IPS-20b (cell line): ENCODE results near the gene MAP2K2.

ENCODE experiments used
- H3K27ac ChIP-seq: one replicate; pipeline ENCODE4 v1.5.1; 2013; ENCODE audit warnings: low read length
- H3K27me3 ChIP-seq: 2 replicates; pipeline ENCODE4 v1.6.1; 2013; ENCODE audit warnings: mild to moderate bottlenecking, low read length, inconsistent platforms; ENCODE audit not compliant: insufficient read depth
- H3K36me3 ChIP-seq: 2 replicates; pipeline ENCODE4 v1.6.1; 2013; ENCODE audit warnings: low read depth, mild to moderate bottlenecking, inconsistent platforms, low read length, moderate library complexity; ENCODE audit not compliant: insufficient read depth
- H3K4me1 ChIP-seq: 2 replicates; pipeline ENCODE4 v1.6.1; 2013; ENCODE audit warnings: mild to moderate bottlenecking, control low read depth, inconsistent platforms, low read length, moderate library complexity; ENCODE audit not compliant: insufficient read depth
- H3K4me3 ChIP-seq: 2 replicates; pipeline ENCODE4 v1.5.1; 2013; ENCODE audit warnings: mild to moderate bottlenecking, low read length, inconsistent platforms
- H3K9ac ChIP-seq: 2 replicates; pipeline ENCODE4 v1.6.1; 2013; ENCODE audit warnings: low read depth, mild to moderate bottlenecking, inconsistent platforms, low read length, moderate library complexity
- H3K9me3 ChIP-seq: 2 replicates; pipeline ENCODE4 v1.6.1; 2013; ENCODE audit warnings: mild to moderate bottlenecking, low read depth, low read length, inconsistent platforms; ENCODE audit not compliant: insufficient read depth

MAP2K2 gene

DNA sequence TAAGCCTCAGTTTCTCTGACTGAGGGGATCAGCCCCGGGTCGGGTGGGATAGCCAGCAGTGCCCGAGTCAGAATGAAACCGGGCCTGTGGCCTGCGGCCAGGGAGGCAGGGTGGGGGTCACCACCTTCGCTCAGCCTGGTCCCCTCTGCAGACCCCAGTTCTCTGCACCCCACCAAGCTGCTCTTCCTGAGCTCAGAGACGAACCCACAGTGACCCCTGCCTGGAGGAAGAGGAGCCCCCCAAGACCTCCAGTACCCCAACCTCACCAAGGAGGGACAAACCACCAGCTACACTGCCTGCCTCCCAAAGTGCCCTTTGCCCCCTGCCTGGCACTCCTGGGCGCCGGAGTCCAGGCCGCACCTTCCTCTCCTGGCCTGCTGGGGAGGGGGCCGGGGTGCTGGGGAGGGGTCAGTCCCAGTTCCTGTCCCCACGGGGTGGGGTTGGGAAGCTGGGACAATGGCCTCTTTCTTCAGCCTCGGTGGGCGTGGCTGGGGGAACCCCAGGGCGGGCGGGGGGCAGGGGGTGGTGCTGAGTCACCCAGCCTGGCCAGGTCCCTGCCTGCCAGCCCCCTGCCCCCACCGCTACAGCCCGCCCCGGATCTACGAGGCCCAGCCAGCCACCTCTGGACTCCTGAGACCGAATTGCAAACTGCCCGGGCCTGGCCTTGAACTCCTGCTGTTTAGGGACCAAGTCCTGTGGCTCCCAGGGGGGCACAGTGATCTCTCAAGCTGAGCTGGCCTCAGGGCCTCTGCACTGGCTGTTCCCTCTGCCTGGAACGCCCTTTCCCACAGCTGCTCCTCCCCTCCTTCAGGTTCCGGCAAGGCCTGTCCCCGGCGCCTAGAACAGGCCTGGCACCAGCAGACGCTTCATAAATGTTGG, 71.6 kb downstream of the MAP2K2 start:
- Histone ChIP-seq H3K9ac (no peak overlapping the region), H3K4me3 (no peak overlapping the region), H3K27ac (no peak overlapping the region), H3K36me3 (peaks cover 40% of the 10 kb centered on the region), H3K9me3 (no peaks in the 10 kb centered on the region), H3K27me3 (no peaks in the 10 kb centered on the region), H3K4me1 (no peaks in the 10 kb centered on the region)

DNA sequence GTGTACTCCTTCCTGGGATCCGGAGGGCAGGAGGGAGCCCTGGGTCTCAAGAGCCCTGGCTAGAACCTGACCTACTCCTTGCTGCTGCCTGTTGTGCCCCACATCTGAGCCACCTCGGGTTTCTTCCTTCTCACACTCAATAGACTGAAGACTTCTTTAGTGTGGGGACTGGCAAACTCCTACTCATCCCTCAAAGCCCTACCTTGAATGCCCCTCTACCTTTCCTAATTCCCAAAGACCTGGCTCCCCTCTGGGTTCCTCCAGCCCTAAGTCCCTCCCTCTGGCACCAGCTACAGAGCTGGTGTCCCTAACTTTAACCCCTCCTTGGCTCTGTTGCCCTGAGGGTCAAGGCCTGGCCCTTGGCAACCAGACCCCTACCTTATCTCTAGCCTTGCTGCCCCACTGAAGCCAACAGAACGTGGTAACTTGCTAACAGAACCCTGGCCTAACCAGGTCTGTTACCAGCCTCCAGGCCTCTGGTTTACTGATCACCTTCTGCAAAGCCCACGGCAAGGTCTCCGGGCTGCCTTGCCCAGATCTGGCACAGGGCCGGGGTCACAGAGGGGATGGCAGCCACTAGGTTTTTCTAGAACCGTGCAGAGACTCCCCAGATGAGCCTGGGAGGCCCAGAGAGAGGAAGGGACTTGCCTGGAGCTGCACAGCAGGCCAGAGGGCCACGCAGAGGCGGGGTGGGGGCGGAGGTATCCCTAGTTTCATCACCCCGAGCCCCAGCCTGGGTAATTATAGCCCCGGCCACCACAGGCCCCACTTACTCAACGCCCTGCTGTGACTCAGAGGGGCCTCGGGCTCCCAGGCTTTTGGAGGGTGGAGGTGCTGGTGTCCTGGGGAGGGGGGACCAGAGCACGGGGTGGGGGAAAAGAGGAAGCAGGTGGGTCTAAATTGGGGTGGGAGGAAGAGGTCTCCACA, 72.5 kb downstream of the MAP2K2 start:
- Histone ChIP-seq H3K4me3 (no peak overlapping the region), H3K36me3 (peaks cover 40% of the 10 kb centered on the region), H3K9ac (no peak overlapping the region)

DNA sequence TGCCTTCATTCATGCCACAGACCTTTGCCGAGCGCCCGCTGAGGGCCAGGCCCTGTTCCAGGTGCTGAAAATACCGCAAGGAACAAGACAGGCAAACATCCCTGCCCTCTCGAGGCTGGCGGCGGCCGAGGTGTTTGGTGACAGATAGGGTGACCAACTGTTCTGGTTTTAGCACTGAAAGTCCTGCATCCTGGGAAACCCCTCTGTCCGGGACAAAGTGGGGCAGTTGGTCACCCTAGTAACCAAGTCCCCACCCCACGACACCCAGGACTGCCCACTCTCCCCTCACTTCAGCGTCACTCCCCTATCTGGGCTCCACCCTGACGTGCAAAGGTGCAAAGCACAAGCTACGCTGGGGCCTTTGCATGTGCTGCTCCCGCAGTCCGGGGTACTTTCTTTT, 74.5 kb downstream of the MAP2K2 start:
- H3K9me3 ChIP-seq = no peaks in the 10 kb centered on the region

More for the DNA sequence above, 72.5 kb downstream of the MAP2K2 start:
- Histone ChIP-seq H3K9me3 (no peaks in the 10 kb centered on the region), H3K4me1 (no peaks in the 10 kb centered on the region), H3K27me3 (no peaks in the 10 kb centered on the region), H3K27ac (no peak overlapping the region)

DNA sequence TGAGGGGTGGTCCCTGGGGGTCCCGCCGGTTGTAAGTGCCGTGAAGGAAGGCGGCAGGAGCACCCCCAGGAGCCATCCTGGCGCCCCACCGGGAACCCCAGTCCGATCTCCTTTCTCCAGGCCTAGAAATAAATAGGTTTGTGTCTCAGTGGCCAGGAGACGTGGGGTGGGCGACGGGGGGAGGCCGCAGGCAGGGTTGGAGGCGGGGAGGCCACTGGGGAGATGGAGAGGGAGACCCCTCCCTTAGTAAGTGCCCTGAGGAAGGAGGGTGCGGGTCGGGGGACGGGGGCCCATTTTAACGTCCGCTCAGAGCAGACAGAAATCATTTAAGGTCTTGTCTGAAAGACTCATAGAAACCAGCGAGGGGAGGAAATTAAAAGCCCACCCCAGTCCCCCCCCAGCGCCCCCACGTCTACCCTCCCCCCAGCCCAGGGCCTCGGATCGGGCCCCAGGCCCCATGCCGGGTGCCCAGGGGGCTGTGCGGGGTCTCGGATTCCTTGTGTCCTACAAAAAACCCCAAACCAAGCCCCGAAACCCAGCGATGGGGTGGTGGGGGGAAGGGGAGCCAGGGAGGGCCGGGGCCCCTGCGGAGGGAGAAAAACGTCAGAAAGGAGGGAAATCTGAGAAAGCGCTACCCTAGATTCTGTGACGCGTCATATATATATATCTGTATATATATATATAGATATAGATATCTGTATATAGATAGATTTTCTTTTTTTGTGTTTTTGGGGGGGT, 76.8 kb downstream of the MAP2K2 start:
- Histone ChIP-seq H3K27ac (no peak overlapping the region), H3K4me1 (no peaks in the 10 kb centered on the region), H3K27me3 (no peaks in the 10 kb centered on the region), H3K9ac (no peak overlapping the region), H3K4me3 (no peak overlapping the region), H3K9me3 (no peaks in the 10 kb centered on the region), H3K36me3 (peaks cover 25% of the 10 kb centered on the region)

More for the DNA sequence above, 74.5 kb downstream of the MAP2K2 start:
- H3K4me3 ChIP-seq = no peak overlapping the region
- H3K4me1 ChIP-seq = no peaks in the 10 kb centered on the region
- H3K27me3 ChIP-seq = no peaks in the 10 kb centered on the region
- no peak overlapping the region for H3K9ac ChIP-seq
- H3K27ac ChIP-seq = no peak overlapping the region
- H3K36me3 ChIP-seq = peaks cover 40% of the 10 kb centered on the region

DNA sequence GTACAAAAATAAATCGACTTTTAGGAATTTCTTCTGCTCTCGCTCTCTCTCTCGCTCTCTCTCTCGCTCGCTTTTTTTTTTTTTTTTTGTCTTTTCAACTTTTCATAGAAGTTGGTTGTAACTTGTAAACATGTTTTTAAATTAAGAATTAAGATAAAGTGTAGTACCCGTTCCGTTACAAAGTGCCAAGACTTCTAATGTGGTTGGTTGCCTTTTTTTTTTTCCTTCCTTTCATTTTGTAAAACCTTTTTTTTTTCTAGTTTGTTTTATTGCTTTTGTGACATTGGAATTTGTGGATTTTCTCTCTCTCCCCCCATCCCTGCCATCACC, 77.6 kb downstream of the MAP2K2 start:
- Histone ChIP-seq H3K27ac (no peak overlapping the region), H3K27me3 (no peaks in the 10 kb centered on the region), H3K9me3 (no peaks in the 10 kb centered on the region), H3K9ac (no peak overlapping the region), H3K4me3 (no peak overlapping the region), H3K4me1 (no peaks in the 10 kb centered on the region), H3K36me3 (peaks cover 22% of the 10 kb centered on the region)

DNA sequence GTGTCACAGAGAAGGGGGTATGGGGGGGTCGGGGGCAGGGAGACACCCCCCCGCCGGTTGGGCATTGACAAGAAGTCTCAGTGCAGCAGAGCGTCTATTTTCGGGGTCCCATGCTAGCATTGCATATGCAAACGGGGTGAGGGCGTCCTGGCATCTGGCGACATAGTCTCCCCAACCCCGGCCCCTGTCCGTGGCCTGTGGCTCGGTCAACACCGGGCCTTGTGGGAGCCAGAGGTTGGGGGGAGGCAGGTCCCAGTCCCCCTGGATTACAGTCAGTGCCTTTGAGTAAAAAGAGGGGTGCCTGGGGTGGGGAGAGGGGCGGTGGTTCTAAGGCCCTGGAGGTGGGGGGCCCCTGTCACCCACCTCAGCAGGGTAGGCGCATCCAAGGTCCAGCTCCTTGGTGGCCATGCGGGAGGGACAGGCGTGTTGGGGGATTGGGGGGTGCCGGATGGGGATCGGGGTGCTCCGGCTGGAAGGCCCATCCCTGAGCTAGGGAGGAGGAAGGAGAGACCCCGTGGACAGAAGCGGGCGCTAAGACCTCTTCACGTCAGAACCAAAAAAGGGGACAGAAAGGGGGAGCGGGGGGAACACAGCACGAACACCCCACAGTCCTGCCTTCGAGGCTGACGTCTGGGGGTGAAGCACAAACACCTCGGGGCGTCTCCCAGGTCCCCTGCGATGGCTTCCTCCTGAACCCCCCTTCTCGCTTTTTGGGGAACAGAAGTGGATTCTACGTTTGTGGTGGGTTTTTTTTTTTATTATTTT, 78.1 kb downstream of the MAP2K2 start:
- H3K36me3 ChIP-seq = peaks cover 18% of the 10 kb centered on the region

DNA sequence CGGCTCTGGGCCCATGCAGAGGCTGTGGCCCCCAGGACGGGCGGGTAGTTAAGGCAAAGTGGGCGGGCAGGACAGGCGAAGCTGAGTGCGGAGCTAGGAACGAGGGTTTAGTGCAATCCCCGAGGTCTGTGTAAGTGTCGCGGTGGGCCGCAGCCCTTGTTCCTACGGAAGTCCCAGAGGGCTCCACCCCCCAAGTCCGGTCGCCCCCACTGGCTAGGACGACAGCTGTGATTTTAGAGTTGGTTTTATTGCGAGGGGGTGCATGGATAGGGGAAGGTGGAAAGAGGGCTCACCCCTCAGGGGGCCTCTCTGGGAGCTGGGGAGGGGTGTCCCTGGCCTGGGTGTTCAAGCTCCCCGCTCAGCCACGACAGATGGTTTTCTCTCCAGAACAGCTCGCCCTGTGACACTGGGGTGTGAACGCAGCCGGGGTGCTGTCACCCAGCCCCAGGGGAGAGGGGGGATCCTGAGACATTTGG, 78.9 kb downstream of the MAP2K2 start:
- Histone ChIP-seq H3K4me1 (no peaks in the 10 kb centered on the region), H3K27me3 (no peaks in the 10 kb centered on the region), H3K36me3 (peaks cover 13% of the 10 kb centered on the region), H3K4me3 (no peak overlapping the region), H3K27ac (no peak overlapping the region), H3K9ac (no peak overlapping the region), H3K9me3 (no peaks in the 10 kb centered on the region)

More for the DNA sequence above, 78.1 kb downstream of the MAP2K2 start:
- Histone ChIP-seq H3K4me3 (no peak overlapping the region), H3K27ac (no peak overlapping the region), H3K4me1 (no peaks in the 10 kb centered on the region), H3K9ac (no peak overlapping the region), H3K27me3 (no peaks in the 10 kb centered on the region), H3K9me3 (no peaks in the 10 kb centered on the region)

DNA sequence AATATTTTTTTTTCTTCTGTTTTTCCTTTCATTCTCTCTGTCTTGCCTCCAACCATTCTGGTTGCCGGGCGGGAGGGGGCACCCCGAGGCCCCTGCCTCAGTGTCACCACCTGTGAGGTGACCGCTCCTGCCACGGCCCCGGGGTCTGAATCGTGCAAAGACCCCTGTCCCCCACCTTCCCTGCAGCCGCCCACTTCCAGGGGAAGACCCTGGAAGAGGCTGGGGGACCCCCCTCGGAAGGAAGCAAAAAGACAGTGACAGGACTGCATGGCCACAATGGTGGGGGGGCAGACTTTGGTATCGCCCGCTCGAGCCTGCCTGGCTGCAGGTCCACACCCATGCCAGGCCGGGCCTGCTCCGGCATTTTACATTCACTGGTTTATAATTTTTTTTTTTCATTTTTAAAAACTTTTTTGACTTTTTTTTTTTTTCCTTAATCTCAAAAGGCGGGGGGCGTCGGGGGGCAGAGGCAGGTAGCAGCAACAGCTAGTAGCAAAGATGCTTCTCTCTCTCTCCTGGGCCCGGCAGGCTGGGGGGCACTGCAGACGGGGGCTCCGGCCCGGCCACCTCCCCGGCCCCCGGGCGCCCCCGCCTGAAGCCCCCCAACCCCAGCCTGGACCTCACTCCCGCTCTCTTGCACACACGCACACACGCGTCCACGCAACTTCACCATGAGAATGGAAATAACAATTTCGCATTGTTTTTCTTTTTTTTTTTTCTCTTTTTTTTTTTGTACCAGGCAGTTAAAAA, 79.8 kb downstream of the MAP2K2 start:
- Histone ChIP-seq H3K9me3 (no peaks in the 10 kb centered on the region), H3K4me3 (no peak overlapping the region), H3K36me3 (peaks cover 6% of the 10 kb centered on the region; the same call in 1 of the 2 replicates), H3K27ac (no peak overlapping the region), H3K27me3 (no peaks in the 10 kb centered on the region), H3K9ac (no peak overlapping the region), H3K4me1 (no peaks in the 10 kb centered on the region)

DNA sequence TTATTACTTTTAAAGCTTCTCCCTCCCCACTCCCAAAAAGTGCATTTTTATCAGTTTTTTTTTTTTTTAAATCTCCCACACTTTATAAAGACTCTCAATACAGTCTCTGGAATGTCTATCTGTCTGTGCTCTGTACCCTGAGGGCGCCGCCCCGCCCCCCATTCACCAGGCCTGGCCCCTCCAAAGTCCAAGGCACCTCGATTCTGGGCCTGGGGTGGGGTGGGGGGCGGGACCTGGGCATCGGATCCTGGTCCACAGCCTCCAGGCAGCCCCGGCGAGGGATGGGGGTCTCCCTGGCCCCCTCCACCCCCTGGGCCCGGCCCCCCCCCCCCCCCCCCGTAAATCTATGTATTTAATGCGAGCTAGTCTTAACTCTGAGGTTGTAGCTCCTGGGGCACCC, 80.5 kb downstream of the MAP2K2 start:
- Histone ChIP-seq H3K27ac (no peak overlapping the region), H3K4me3 (no peak overlapping the region), H3K4me1 (no peaks in the 10 kb centered on the region), H3K27me3 (no peaks in the 10 kb centered on the region), H3K36me3 (0 out of 2 replicates have a peak, but pooled peaks cover 3% of the 10 kb centered on the region), H3K9ac (no peak overlapping the region), H3K9me3 (no peaks in the 10 kb centered on the region)

DNA sequence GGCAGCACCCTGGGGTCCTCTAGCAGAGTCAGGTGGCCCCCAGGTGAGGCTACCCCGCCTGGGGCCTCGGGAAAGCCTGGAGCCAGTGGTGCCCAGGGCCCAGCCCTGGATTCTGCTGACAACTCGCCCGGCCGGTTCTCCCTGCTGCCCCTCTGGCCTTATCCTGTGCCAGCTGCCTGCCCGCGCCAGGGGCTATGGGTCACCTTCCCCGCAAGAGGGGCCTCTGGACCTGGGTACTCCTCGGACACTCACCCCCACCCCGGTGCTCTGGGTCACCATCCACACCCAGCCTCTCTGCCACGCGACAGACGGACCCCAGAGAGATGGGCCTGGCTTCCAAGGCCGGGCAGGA, 81.2 kb downstream of the MAP2K2 start:
- Histone ChIP-seq H3K4me1 (no peaks in the 10 kb centered on the region), H3K36me3 (no peaks in the 10 kb centered on the region), H3K27ac (no peak overlapping the region)

More for the DNA sequence above, 81.2 kb downstream of the MAP2K2 start:
- Histone ChIP-seq H3K9me3 (no peaks in the 10 kb centered on the region), H3K27me3 (no peaks in the 10 kb centered on the region), H3K9ac (no peak overlapping the region), H3K4me3 (no peak overlapping the region)
